Testis (tissue), 2 donors: ENCODE results near the gene SLC25A44.

Experiments
- POLR2A ChIP-seq: fragments of 450-650 bp; IDR thresholded peaks from one replicate; pipeline ENCODE4 v1.6.1; 2017; ENCODE audit warnings: antibody characterized with exemption, mild to moderate bottlenecking, moderate library complexity
- TF ChIP-seq, protein P1 (sequence below), 3 experiments: fragments of 450-650 bp in 2 of 3; fragments of 200-600 bp in 1 of 3; sonication (generic) in 1 of 3; IDR thresholded peaks; one replicate each; pipeline ENCODE4 v1.5.1; 2016 to 2019; ENCODE audit warnings: antibody characterized with exemption in 3 of 3, mild to moderate bottlenecking in 2 of 3, moderate library complexity in 1 of 3

DNA sequence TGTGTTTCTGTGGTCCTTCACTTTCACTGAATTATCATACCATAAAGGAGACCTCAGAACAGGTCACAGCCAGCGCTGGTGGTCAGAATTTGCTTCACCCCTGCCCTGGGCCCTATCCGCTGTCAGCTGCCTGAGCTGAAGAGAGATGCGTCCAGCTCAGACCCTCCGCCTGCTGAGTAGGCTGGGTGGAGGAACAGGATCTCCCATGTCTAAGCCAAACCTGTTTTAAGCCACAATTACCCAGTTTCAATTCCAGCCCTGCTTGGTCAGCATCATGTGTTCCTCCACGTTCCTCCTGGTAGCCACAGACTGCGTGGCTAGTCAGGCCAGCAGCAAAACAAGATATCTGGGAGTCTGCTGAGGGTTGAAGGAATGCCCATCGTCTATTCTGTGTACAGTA, 34.6 kb downstream of the SLC25A44 start:
- TF ChIP-seq, protein P1, sequence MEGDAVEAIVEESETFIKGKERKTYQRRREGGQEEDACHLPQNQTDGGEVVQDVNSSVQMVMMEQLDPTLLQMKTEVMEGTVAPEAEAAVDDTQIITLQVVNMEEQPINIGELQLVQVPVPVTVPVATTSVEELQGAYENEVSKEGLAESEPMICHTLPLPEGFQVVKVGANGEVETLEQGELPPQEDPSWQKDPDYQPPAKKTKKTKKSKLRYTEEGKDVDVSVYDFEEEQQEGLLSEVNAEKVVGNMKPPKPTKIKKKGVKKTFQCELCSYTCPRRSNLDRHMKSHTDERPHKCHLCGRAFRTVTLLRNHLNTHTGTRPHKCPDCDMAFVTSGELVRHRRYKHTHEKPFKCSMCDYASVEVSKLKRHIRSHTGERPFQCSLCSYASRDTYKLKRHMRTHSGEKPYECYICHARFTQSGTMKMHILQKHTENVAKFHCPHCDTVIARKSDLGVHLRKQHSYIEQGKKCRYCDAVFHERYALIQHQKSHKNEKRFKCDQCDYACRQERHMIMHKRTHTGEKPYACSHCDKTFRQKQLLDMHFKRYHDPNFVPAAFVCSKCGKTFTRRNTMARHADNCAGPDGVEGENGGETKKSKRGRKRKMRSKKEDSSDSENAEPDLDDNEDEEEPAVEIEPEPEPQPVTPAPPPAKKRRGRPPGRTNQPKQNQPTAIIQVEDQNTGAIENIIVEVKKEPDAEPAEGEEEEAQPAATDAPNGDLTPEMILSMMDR (IDR thresholded peaks at IDR 0.05), result no peak
- no peak for TF ChIP-seq POLR2A
